Renal cortical epithelial cell (primary cell): Measurements from ENCODE around the gene DYRK4. TPM values are rescaled to one million over a fixed set of nuclear protein-coding genes. Genes with fewer than 3 reads are reported as not detected.
"Not testable (repeated sequence)": the region's sequence is repeated elsewhere in the genome, so short reads cannot be mapped to it uniquely, and the experiment has no call there.

Experiments used
- DNase-seq: peaks from one replicate; pipeline ENCODE4 v3.0.0-alpha.2; 2011; ENCODE audit warnings: low read depth
- total RNA-seq: library from RNA; depleted of rRNA; stranded (reverse); fragments of >200 nt; gene quantifications from 2 replicates; pipeline ENCODE4 v1.2.3, GENCODE V29; 2014

DYRK4 gene, protein sequence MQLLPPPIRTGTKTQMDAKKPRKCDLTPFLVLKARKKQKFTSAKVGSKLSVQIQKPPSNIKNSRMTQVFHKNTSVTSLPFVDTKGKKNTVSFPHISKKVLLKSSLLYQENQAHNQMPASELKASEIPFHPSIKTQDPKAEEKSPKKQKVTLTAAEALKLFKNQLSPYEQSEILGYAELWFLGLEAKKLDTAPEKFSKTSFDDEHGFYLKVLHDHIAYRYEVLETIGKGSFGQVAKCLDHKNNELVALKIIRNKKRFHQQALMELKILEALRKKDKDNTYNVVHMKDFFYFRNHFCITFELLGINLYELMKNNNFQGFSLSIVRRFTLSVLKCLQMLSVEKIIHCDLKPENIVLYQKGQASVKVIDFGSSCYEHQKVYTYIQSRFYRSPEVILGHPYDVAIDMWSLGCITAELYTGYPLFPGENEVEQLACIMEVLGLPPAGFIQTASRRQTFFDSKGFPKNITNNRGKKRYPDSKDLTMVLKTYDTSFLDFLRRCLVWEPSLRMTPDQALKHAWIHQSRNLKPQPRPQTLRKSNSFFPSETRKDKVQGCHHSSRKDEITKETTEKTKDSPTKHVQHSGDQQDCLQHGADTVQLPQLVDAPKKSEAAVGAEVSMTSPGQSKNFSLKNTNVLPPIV
- 30.7 and 34.4 TPM in 2 replicates for total RNA-seq

- DNase-seq: peak; percentile 65
These were observed at the start of gene DYRK4 for GRCh38 chr12:4562034-4562657. DYRK4 (plus strand) TSS chr12:4562208; CDS start chr12:4562246, 38 bp downstream.

GRCh38 chr12:4518106-4518728, 43.8 kb upstream of the DYRK4 start:
- DNase-seq: peak; percentile 52

- not testable (repeated sequence) for DNase-seq
These were observed 38.6 kb upstream of the DYRK4 start for GRCh38 chr12:4523443-4523842.

DNA sequence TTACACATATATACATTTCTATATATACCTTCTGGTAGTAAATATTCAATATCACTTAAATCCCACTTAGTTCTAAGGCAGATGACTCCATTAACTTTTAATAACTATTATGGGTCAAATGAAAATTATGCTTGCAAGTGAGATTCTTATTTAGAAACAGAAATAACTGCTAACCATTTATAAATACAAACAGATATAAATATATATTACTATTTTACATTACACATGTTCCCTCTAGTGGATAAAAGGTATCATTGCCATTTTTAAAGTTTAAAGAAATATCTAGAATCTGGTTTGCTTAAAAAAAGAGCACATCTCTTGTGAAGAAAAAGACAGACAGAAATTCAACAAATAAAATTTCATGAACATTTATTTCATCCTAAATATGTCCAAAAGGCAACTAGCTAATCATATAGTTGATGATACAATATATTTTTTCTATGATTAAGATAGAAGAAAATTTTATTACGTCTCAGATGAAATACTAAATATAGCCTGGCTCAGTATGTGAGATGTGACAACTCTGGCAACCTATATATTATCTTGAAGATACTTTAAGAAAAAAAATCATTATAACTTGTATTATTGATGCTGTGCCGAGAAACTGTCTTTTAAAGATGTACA, 35.0 kb upstream of the DYRK4 start:
- peak; percentile 30 for DNase-seq

- DNase-seq: no peak
These were observed 31.8 kb upstream of the DYRK4 start for GRCh38 chr12:4530160-4530559.

DNA sequence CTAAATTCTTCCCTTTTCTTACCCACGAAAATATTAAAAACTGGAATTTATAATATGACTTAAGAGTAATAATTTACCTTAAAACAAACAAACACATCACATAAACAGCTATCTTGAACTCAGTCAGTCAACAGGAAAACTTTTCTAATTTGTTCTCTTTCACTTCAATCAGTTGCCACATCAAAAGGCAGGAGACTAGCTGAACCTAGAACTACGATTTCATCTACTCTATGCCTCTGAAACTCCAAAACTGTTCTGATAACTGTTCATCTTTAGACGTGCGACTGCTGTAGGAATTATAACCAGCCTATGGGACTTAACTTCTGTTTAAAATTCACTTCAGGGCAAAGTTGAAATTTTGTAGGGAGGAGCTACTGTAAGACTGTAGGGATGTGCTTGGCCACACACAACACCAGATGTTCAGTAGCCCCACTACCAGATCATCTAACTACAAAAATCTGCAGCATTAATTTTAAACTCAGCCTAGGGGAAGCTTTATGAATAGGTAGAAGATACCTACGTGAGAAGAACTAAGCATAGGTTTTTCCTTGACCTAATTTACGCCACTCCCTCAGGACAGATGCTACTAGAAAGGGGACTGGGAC, 30.9 kb upstream of the DYRK4 start:
- no peak for DNase-seq

- no peak for DNase-seq
These were observed 26.9 kb upstream of the DYRK4 start for GRCh38 chr12:4535092-4535491.

DNA sequence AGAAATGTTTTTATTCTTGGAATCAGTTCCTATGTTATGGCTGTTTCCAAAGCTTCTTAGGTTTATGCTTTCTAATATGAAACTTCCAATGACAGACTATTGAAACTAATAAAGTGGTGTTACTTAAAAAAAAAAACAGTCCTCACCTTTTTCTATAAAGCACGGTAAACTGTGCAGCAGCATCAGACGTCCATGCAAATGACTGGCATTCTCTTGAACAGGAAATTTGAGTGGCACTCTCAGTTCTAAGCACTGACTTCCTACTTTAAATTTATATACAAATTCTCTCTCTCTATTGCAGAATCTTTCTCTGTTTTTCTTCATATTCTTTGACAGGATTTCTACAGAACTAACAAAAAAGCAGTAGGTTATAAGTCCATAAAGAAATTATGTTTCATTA, 26.1 kb upstream of the DYRK4 start:
- DNase-seq: no peak

- peak; percentile 92 for DNase-seq
These were observed 23.5 kb upstream of the DYRK4 start, which contains the start of gene RAD51AP1 for GRCh38 chr12:4538207-4539160. RAD51AP1 (plus strand) TSS chr12:4538890; CDS start chr12:4538940, 50 bp downstream.

DNA sequence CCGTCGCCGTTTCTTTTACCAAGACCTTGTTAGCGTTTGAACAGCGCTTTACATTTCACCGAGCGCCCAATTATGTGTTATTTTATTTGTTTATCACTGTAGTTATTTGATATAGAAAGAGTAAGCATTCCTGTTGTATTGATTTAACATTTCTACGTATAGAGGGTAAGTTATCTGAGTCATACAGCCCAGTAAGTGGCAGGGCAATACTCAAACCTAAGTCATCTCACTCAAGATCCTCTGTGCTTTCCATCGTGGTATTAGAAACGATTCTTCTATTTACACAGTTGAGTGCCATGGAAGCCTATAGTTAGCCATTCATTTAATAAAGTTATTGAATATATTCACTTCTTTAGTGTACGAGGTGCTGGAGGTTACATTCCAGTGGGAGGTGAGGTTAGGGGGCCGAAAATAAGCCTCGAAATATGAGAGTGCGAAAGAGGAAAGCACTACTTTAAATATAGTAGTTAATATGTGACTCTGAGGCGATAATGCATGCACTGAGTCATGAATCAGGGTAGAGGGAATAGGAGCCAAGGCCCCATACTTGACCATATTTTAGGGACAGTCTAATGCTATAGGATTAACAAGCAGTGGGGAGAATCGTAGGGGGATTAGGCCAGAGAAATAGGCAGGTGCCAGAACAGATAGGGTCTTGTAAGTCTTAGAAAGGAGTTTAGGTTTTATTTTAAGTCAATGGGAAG, 22.7 kb upstream of the DYRK4 start:
- peak; percentile 3 for DNase-seq

GRCh38 chr12:4540170-4540569, 21.8 kb upstream of the DYRK4 start:
- DNase-seq: no peak

GRCh38 chr12:4540638-4541037, 21.4 kb upstream of the DYRK4 start:
- DNase-seq: no peak

DNA sequence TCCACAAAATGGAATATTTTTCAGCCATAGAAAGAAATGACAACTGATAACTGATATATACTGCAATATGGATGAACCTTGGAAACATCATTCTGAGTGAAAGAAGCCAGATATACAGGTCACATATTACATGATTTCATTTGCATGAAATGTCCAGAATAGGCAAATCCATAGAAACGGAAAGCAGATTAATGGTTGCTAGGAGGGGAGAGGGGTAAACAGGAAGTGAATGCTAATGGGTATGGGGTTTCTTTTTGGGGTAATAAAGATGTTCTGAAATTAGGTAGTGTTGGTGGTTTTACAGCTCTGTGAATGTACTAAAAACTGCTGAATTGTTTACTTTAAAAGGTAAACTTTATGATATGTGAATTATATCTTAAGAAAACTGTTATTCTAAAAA, 16.8 kb upstream of the DYRK4 start:
- no peak for DNase-seq

GRCh38 chr12:4552191-4552590, 9.8 kb upstream of the DYRK4 start:
- DNase-seq: no peak

DNA sequence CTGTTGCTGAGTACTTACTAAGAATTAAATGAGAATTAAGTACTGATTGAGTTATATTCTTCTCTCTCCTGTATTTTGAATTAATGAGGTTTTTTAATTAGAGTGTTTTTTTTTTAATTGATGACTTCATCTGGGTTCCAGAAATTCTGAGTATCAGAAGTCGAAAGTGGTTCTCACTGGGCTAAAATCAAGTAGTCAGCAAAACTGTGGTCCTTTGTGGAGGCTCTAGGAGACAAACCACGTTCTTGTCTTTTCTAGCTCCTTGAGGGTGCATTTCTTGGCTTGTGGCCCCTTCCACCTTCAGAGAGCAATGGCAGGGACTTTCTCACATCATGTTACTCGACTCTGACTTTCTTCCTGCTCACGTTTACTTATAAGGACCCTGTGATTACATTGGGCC, 8.1 kb upstream of the DYRK4 start:
- no peak for DNase-seq

- DNase-seq: no peak
These were observed 6.2 kb upstream of the DYRK4 start for GRCh38 chr12:4555804-4556203.

DNA sequence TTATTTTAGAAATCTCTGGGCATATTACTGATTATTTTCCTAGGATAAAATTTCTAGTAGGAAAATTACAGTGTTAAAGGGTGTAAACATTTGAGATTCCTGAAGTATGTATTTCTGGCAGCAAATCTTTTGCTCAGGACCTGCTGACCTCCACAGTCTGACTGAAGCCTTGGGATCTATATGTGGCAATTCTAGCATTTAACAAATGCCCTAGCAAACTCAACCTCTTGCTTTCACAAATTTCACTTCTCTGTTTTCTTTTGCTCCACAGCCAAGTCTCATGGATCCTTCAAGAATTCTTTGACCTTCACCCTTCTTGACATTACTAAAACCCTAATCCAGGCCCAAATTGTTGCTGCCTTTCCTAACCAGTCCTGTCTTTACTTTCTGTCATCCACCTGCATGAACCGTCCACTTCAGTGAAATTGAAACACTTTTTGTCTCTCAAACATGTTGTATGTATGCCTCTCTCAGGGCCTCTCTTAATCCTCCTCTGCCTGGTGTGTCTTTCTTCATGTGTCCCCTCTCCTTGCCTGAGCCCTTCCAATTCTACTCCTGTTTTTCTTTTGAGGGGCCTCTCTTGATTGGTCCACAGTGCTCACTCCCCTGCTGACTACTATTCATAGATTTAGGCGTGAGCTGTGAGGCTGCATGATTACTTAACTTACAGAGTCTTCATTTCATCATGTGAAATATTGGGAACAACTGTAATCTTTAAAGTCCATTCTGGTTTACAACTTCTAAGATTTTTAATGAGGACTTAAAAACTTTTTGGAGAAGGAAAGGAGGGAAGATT, 5.1 kb upstream of the DYRK4 start:
- no peak for DNase-seq

- DNase-seq: no peak
These were observed 4.4 kb upstream of the DYRK4 start for GRCh38 chr12:4557586-4557985.

DNA sequence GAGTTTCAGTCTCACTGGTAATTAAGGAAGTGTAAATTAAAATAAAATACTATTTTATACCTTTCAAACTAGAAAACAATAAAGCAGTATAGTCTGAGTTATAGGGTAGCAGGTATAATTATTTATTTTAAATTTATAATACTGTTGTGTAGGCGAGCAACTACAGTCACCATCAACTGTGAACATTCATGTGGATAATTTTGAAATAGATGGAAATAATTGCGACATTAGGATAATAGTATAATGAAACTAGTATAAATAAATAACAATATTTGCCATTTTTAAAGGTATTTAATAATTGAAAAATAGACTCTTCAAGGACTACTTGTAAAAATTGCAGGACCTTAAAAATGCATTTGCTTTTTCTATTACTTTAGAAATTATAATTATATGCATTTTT, 3.8 kb upstream of the DYRK4 start:
- no peak for DNase-seq
